ENCODE measurements around the gene C15orf61. TPM values are rescaled to one million over a fixed set of nuclear protein-coding genes. Genes with fewer than 3 reads are reported as not detected.

The C15orf61 gene
- total and polyA plus RNA-seq, 2 of the 13 experiments (the other 11 are each of a cell fraction or from before 2014, with no cell fraction given), result 2.1 to 6.6 TPM

DNA sequence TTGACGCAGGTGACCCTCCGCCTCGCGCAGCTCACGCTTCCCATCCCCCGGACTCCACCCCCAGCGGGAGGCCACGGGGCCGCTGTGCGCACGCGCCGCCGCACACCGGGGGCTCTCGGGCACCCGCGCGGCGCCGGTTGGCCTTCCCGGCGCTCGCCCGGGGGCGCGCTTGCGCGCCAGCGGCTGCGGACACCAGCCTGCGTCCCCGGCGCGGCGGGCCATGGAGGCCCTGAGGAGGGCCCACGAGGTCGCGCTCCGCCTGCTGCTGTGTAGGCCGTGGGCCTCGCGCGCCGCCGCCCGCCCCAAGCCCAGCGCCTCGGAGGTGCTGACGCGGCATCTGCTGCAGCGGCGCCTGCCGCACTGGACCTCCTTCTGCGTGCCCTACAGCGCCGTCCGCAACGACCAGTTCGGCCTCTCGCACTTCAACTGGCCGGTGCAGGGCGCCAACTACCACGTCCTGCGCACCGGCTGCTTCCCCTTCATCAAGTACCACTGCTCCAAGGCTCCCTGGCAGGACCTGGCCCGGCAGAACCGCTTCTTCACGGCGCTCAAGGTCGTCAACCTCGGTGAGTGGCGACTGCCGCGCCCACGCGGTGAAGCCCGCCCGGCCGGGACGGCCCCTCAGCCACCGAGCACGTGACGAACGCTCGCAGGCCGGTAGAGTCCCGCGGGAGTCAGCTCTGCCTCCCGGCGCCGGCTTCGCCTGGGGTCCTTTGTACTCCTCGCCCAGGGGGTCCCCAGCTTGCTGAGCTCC lies at the start of gene C15orf61 (continued):
- TF ChIP-seq, protein P1, sequence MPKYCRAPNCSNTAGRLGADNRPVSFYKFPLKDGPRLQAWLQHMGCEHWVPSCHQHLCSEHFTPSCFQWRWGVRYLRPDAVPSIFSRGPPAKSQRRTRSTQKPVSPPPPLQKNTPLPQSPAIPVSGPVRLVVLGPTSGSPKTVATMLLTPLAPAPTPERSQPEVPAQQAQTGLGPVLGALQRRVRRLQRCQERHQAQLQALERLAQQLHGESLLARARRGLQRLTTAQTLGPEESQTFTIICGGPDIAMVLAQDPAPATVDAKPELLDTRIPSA (CRISPR knock-in tag; IDR thresholded peaks at IDR 0.05; ENCODE audit: borderline replicate concordance), result peak; percentile 21; the same call in 1 of the 2 replicates
- TF ChIP-seq GATAD1 (CRISPR knock-in tag; IDR thresholded peaks at IDR 0.05) (peak; percentile 24; the same call in 1 of the 2 replicates), ZNF510 (CRISPR knock-in tag; IDR thresholded peaks at IDR 0.05; ENCODE audit: low read depth) (0 out of 2 replicates have a peak, but pooled peaks have one; percentile 38), ZNF770 (CRISPR knock-in tag; IDR thresholded peaks at IDR 0.05) (peak; percentile 76; the same call in 1 of the 2 replicates), SRSF1 (optimal IDR thresholded peaks at IDR 0.05; ENCODE audit: low read depth, low read length) (peak; percentile 60), PBX2 (CRISPR knock-in tag; IDR thresholded peaks at IDR 0.05) (no peak), ZNF563 (CRISPR knock-in tag; IDR thresholded peaks at IDR 0.05) (peak; percentile 96), ZMYM2 (CRISPR knock-in tag; IDR thresholded peaks at IDR 0.05) (peak; percentile 77), KDM2A (CRISPR knock-in tag; IDR thresholded peaks at IDR 0.05; ENCODE audit: borderline replicate concordance, low read depth) (peak; percentile 67; the same call in 1 of the 2 replicates), CCAR2 (optimal IDR thresholded peaks at IDR 0.05; ENCODE audit: low read depth, low read length) (no peak), SAP130 (CRISPR knock-in tag; IDR thresholded peaks at IDR 0.05; ENCODE audit: low read depth) (peak; percentile 88), POGK (CRISPR knock-in tag; conservative IDR thresholded peaks at IDR 0.05) (peak; percentile 84), ZNF331 (CRISPR knock-in tag; IDR thresholded peaks at IDR 0.05) (peak; percentile 37; the same call in 1 of the 2 replicates), ZNF660 (CRISPR knock-in tag; IDR thresholded peaks at IDR 0.05; ENCODE audit: borderline replicate concordance, low read depth) (no peak), FOXP1 (IDR thresholded peaks at IDR 0.05) (no peak), FOXP1 (CRISPR knock-in tag; IDR thresholded peaks at IDR 0.05) (no peak), ZNF670 (CRISPR knock-in tag; IDR thresholded peaks at IDR 0.05; ENCODE audit: borderline replicate concordance) (no peak), CBFB (CRISPR knock-in tag; IDR thresholded peaks at IDR 0.05) (peak; percentile 52; the same call in 1 of the 2 replicates), ZNF788 (CRISPR knock-in tag; IDR thresholded peaks at IDR 0.05; ENCODE audit: borderline replicate concordance) (no peak)
- TF ChIP-seq, protein P2, sequence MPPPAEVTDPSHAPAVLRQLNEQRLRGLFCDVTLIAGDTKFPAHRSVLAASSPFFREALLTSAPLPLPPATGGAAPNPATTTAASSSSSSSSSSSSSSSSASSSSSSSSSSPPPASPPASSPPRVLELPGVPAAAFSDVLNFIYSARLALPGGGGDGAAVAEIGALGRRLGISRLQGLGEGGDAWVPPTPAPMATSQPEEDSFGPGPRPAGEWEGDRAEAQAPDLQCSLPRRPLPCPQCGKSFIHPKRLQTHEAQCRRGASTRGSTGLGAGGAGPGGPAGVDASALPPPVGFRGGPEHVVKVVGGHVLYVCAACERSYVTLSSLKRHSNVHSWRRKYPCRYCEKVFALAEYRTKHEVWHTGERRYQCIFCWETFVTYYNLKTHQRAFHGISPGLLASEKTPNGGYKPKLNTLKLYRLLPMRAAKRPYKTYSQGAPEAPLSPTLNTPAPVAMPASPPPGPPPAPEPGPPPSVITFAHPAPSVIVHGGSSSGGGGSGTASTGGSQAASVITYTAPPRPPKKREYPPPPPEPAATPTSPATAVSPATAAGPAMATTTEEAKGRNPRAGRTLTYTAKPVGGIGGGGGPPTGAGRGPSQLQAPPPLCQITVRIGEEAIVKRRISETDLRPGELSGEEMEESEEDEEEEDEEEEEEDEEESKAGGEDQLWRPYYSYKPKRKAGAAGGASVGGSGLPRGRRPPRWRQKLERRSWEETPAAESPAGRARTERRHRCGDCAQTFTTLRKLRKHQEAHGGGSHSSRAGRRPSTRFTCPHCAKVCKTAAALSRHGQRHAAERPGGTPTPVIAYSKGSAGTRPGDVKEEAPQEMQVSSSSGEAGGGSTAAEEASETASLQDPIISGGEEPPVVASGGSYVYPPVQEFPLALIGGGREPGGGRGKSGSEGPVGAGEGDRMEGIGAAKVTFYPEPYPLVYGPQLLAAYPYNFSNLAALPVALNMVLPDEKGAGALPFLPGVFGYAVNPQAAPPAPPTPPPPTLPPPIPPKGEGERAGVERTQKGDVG (CRISPR knock-in tag; IDR thresholded peaks at IDR 0.05; ENCODE audit: borderline replicate concordance), result peak; percentile 71
